ENCODE data around the gene TAF7L.
"Not testable (repeated sequence)": the region's sequence is repeated elsewhere in the genome, so short reads cannot be mapped to it uniquely, and the experiment has no call there.

The TAF7L gene

GRCh38 chrX:101290957-101291603 is at the start of gene TAF7L:
TAF7L (minus strand) TSS chrX:101291334; CDS start chrX:101287543, 3,791 bp downstream.
- no peak for DNase-seq

GRCh38 chrX:101337776-101338271 is 46.7 kb upstream of the TAF7L start:
- DNase-seq = no peak

- not testable (repeated sequence) for DNase-seq
These were observed 43.2 kb upstream of the TAF7L start for GRCh38 chrX:101334310-101334709.

- DNase-seq = not testable (repeated sequence)
These were observed 35.5 kb upstream of the TAF7L start for GRCh38 chrX:101326600-101326999.

GRCh38 chrX:101303790-101304189 is 12.7 kb upstream of the TAF7L start:
- no peak for DNase-seq

- not testable (repeated sequence) for DNase-seq
These were observed 4.5 kb upstream of the TAF7L start for GRCh38 chrX:101295603-101296002.

GRCh38 chrX:101287402-101287801 is 3.7 kb downstream of the TAF7L start:
- DNase-seq = peak; percentile 44 to 50

- no peak for DNase-seq
These were observed 14.9 kb downstream of the TAF7L start for GRCh38 chrX:101276238-101276637.

GRCh38 chrX:101274198-101274597 is 16.9 kb downstream of the TAF7L start:
- no peak for DNase-seq

GRCh38 chrX:101265869-101266428 is 25.2 kb downstream of the TAF7L start:
- no peak for DNase-seq

- no peak for DNase-seq
These were observed 27.4 kb downstream of the TAF7L start for GRCh38 chrX:101263766-101264165.

GRCh38 chrX:101262590-101262989 is 28.5 kb downstream of the TAF7L start:
- no peak for DNase-seq

GRCh38 chrX:101260435-101260834 is 30.7 kb downstream of the TAF7L start:
- DNase-seq = no peak

GRCh38 chrX:101258259-101258581 is 32.9 kb downstream of the TAF7L start:
- no peak for DNase-seq

- no peak for DNase-seq
These were observed 33.5 kb downstream of the TAF7L start for GRCh38 chrX:101257448-101258258.

GRCh38 chrX:101252634-101253033 is 38.5 kb downstream of the TAF7L start:
- no peak for DNase-seq

- no peak for DNase-seq
These were observed 49.6 kb downstream of the TAF7L start for GRCh38 chrX:101241531-101241930.

GRCh38 chrX:101237041-101237440 is 54.1 kb downstream of the TAF7L start:
- no peak for DNase-seq

- DNase-seq = no peak
These were observed 58.8 kb downstream of the TAF7L start for GRCh38 chrX:101232316-101232715.

- no peak for DNase-seq
These were observed 60.1 kb downstream of the TAF7L start for GRCh38 chrX:101231080-101231479.

GRCh38 chrX:101230636-101231035 is 60.5 kb downstream of the TAF7L start:
- no peak for DNase-seq

- no peak for DNase-seq
These were observed 62.0 kb downstream of the TAF7L start for GRCh38 chrX:101229170-101229569.

- no peak for DNase-seq
These were observed 67.9 kb downstream of the TAF7L start for GRCh38 chrX:101223226-101223625.

- DNase-seq = peak in 1 of 2 experiments; percentile 31
These were observed 70.4 kb downstream of the TAF7L start for GRCh38 chrX:101220662-101221260.
